Spinal cord (tissue), 10 donors: ENCODE results near the gene SAP30BP. TPM values are rescaled to one million over a fixed set of nuclear protein-coding genes. Genes with fewer than 3 reads are reported as not detected.
A peak's percentile ranks its signal among the peaks of the same experiment; 100 is the strongest.

Source experiments
- DNase-seq, 6 donors: peaks; one replicate each; pipeline versions ENCODE4 v3.0.0 to v3.0.0-alpha.2; 2013 to 2015; ENCODE audit warnings: low spot score in 6 of 6, low read depth in 4 of 6
- H3K27ac ChIP-seq: one replicate; pipeline ENCODE4 v1.5.1; 2013; ENCODE audit warnings: low read depth, low read length, control low read depth
- H3K27me3 ChIP-seq: one replicate; pipeline ENCODE4 v1.6.1; 2013; ENCODE audit warnings: low read length; ENCODE audit not compliant: control insufficient read depth, insufficient read depth
- H3K36me3 ChIP-seq: one replicate; pipeline ENCODE4 v1.6.1; 2013; ENCODE audit warnings: low read length; ENCODE audit not compliant: control insufficient read depth, insufficient read depth
- H3K4me1 ChIP-seq: one replicate; pipeline ENCODE4 v1.6.1; 2013; ENCODE audit warnings: low read length; ENCODE audit not compliant: control insufficient read depth, insufficient read depth
- H3K4me3 ChIP-seq: one replicate; pipeline ENCODE4 v1.5.1; 2013; ENCODE audit warnings: low read depth, low read length, control low read depth
- H3K9me3 ChIP-seq: one replicate; pipeline ENCODE4 v1.6.1; 2013; ENCODE audit warnings: low read length; ENCODE audit not compliant: control insufficient read depth, insufficient read depth
- WGBS: methylation state at CpG from one replicate; pipeline ENCODE4 v1.1.5; 2013; ENCODE audit warnings: missing lambda C conversion rate; ENCODE audit not compliant: insufficient coverage; 5-methylcytosine and 5-hydroxymethylcytosine counted together
- polyA plus RNA-seq, 2 donors: library from polyadenylated mRNA; unstranded; fragments of 120-200 nt; gene quantifications; one replicate each; pipeline ENCODE4 v1.2.1, GENCODE V29; 2013; ENCODE audit not compliant: insufficient read length in 2 of 2
- total RNA-seq, 2 donors: library from RNA; depleted of rRNA in 1 of 2; stranded (reverse); fragments of 120-200 nt in 1 of 2; fragments of >200 nt in 1 of 2; gene quantifications; one replicate each; pipeline versions ENCODE4 v1.2.3 to v1.2.4, GENCODE V29; 2013 to 2014
- donor health status: healthy.

The SAP30BP gene
- total and polyA plus RNA-seq, 4 donors: 44.3 to 123 (median 105) TPM

DNA sequence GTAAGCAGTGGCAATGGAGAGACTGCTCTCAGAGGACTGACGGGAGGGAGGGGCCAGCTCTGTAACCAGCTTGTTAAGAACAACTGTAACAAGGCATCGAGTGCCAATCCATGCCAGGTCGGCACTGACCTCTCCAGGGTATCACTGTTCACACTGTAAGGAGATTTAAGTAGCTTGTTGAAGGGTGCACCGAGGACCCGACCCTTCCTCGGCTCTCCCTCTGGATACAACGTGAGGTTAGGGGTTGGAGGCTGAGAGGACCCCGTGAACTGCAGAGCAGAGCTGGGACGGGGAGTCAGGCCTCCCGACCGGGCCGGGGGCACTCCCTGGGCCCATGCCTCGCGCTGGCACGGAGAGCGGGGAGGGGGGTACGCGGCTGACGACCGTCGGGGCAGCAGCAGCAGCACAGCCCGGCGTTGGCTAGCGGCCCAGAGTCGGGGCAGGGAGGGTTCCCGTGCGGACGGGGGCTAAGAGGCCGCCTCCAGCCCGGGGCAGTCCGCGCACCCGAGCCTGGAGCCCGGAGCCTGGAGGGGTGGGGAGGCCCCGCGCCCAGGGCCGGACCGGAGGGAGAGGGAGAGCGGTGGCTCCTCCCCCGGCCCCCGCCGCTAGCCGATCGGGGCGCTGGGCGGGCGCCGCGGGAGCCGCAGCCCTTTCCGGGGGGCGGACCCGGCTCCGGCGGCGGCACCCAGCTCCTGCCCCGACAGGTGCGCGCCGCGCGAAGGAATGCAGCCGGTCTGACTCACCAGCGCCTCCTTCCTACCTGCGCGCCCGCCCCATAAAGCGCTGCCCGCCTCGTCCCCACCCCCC is 53.7 kb downstream of the SAP30BP start, which contains the start of gene ITGB4:
ITGB4 (plus strand) TSS at position 804 of the 807 bp plus-strand sequence. CDS start 3,245 bp downstream, outside the sequence.
- H3K4me3 ChIP-seq: peak within 1 kb of the TSS; percentile 52
- peak in 2 of 6 donors; percentile 55 to 73 for DNase-seq
- H3K4me1 ChIP-seq: peaks cover 37% of the 10 kb centered on the region
- peak within 1 kb of the TSS; percentile 82 for H3K27ac ChIP-seq
- H3K9me3 ChIP-seq: no peaks in the 10 kb centered on the region
- H3K36me3 ChIP-seq: peaks cover 29% of the 10 kb centered on the region
- WGBS: 2% methylated on average over 66 of the region's 70 CpGs
- H3K27me3 ChIP-seq: peaks cover 29% of the 10 kb centered on the region

GRCh38 chr17:75721463-75722011 is 54.4 kb downstream of the SAP30BP start:
- 20% methylated on average over 30 of the region's 33 CpGs for WGBS
- H3K4me3 ChIP-seq: peak overlapping the region; percentile 52
- H3K27ac ChIP-seq: peak overlapping the region; percentile 82
- peaks cover 29% of the 10 kb centered on the region for H3K27me3 ChIP-seq
- DNase-seq: no peak
- H3K9me3 ChIP-seq: no peaks in the 10 kb centered on the region
- H3K36me3 ChIP-seq: peaks cover 29% of the 10 kb centered on the region
- H3K4me1 ChIP-seq: peaks cover 37% of the 10 kb centered on the region

DNA sequence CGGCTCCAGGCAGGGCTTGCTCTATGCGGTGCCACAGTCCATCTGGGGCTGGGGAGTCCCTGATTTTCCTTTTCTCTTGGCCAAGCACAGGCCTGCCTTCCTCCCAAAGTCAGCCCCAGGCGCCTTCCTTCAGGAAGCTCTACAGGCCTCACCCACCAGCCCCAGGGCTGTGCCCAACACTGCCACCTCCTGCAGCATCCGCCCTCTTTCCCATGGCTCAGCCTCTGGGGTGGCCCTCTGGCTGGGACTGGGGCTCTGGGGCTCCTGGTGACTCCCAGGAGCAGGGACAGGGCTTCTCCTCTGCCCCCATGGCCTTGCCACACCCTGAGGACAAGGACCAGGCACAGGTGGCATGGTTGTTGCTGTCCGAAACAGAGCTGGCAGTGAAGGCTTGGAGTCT is 54.9 kb downstream of the SAP30BP start:
- Histone ChIP-seq H3K27ac (peak overlapping the region; percentile 82), H3K36me3 (peaks cover 31% of the 10 kb centered on the region), H3K9me3 (no peaks in the 10 kb centered on the region), H3K4me3 (peak overlapping the region; percentile 52), H3K4me1 (peaks cover 37% of the 10 kb centered on the region), H3K27me3 (peaks cover 29% of the 10 kb centered on the region)
- WGBS: 83% methylated on average over 5 of the region's 5 CpGs
- no peak for DNase-seq

- DNase-seq: no peak
- WGBS: 87% methylated on average over 6 of the region's 9 CpGs
- H3K27me3 ChIP-seq: peaks cover 29% of the 10 kb centered on the region
- peaks cover 37% of the 10 kb centered on the region for H3K4me1 ChIP-seq
- H3K9me3 ChIP-seq: no peaks in the 10 kb centered on the region
- peaks cover 36% of the 10 kb centered on the region for H3K36me3 ChIP-seq
- peak overlapping the region; percentile 82 for H3K27ac ChIP-seq
- peak overlapping the region; percentile 52 for H3K4me3 ChIP-seq
Observed at GRCh38 chr17:75722542-75723095, 55.5 kb downstream of the SAP30BP start.

- no peaks in the 10 kb centered on the region for H3K9me3 ChIP-seq
- WGBS: 73% methylated on average over 17 of the region's 18 CpGs
- peaks cover 43% of the 10 kb centered on the region for H3K36me3 ChIP-seq
- no peak for DNase-seq
- peak overlapping the region; percentile 61 for H3K27ac ChIP-seq
- peaks cover 29% of the 10 kb centered on the region for H3K27me3 ChIP-seq
- peaks cover 37% of the 10 kb centered on the region for H3K4me1 ChIP-seq
- H3K4me3 ChIP-seq: peak overlapping the region; percentile 12
Observed at GRCh38 chr17:75723171-75723930, 56.2 kb downstream of the SAP30BP start.

- Histone ChIP-seq H3K27me3 (peaks cover 25% of the 10 kb centered on the region), H3K9me3 (no peaks in the 10 kb centered on the region), H3K36me3 (peaks cover 45% of the 10 kb centered on the region), H3K27ac (peak overlapping the region; percentile 61), H3K4me3 (no peak overlapping the region), H3K4me1 (peaks cover 37% of the 10 kb centered on the region)
- WGBS: 88% methylated on average over 23 of the region's 23 CpGs
- DNase-seq: no peak
Observed at GRCh38 chr17:75724016-75725003, 57.2 kb downstream of the SAP30BP start.

GRCh38 chr17:75725504-75725903 is 58.4 kb downstream of the SAP30BP start:
- Histone ChIP-seq H3K4me3 (no peak overlapping the region), H3K36me3 (peaks cover 53% of the 10 kb centered on the region), H3K9me3 (no peaks in the 10 kb centered on the region), H3K27ac (no peak overlapping the region), H3K4me1 (peaks cover 31% of the 10 kb centered on the region), H3K27me3 (peaks cover 15% of the 10 kb centered on the region)
- WGBS: 92% methylated on average over 4 of the region's 7 CpGs
- DNase-seq: no peak

DNA sequence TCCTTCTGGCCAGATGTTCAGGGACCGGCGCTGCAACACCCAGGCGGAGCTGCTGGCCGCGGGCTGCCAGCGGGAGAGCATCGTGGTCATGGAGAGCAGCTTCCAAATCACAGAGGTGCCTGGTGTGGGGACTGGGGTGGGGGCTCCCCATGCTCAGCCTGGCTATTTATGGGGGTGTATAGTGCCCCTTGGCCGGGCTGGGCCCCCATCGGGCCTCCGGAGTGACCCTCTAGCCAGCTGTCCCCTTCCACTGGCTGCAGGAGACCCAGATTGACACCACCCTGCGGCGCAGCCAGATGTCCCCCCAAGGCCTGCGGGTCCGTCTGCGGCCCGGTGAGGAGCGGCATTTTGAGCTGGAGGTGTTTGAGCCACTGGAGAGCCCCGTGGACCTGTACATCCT is 60.3 kb downstream of the SAP30BP start:
- no peak overlapping the region for H3K4me3 ChIP-seq
- peaks cover under 1% of the 10 kb centered on the region for H3K27me3 ChIP-seq
- peaks cover 65% of the 10 kb centered on the region for H3K36me3 ChIP-seq
- WGBS: 96% methylated on average over 18 of the region's 18 CpGs
- H3K4me1 ChIP-seq: peaks cover 16% of the 10 kb centered on the region
- H3K27ac ChIP-seq: no peak overlapping the region
- no peak for DNase-seq
- no peaks in the 10 kb centered on the region for H3K9me3 ChIP-seq
